K562 (cell line): Measurements from ENCODE around the gene TRAF5. TPM values are rescaled to one million over a fixed set of nuclear protein-coding genes. Genes with fewer than 3 reads are reported as not detected.

Experiments
- ATAC-seq: fragments of 200-7000 bp; cut with Tn5 transposase; 3 replicates; pipeline ENCODE4 v1.9.1; 2020; ENCODE audit warnings: moderate library complexity
- BruUV-seq: library from RNA; stranded (reverse); fragments of 400-500 nt; replicated peaks from 2 replicates; lab custom pipeline; 2021; lab: Mats Ljungman, UMichigan
- CTCF ChIA-PET: fragments of 300-600 bp; formaldehyde crosslinking; extraction: SDS; loops from one replicate; lab custom pipeline; 2021; ENCODE audit warnings: low intra/inter-chr PET ratio; lab: Yijun Ruan, JAX
- POLR2A ChIA-PET: fragments of 300-600, 350-650 bp; sonication (Branson Sonifier 250); formaldehyde crosslinking; extraction: SDS; loops from one replicate; lab custom pipeline; 2021; ENCODE audit warnings: antibody characterized with exemption, inconsistent platforms; lab: Yijun Ruan, JAX
- DNase-seq, 4 experiments: peaks; one replicate each; pipeline versions ENCODE4 v3.0.0 to v3.0.0-alpha.2; 2011 to 2018; ENCODE audit warnings: low spot score in 3 of 4, mixed read lengths in 3 of 4; ENCODE audit errors: extremely low read depth in 1 of 4
- FAIRE-seq: peaks from 2 replicates; lab custom pipeline; 2011; peaks lifted over from hg19 to GRCh38; lab: Jason Lieb, UNC
- H2AFZ ChIP-seq: 2 replicates; pipeline ENCODE4 v1.6.0; 2011; ENCODE audit warnings: low read depth, low read length, control low read depth, inconsistent platforms
- H3K27ac ChIP-seq: fragments of 200-600 bp; 3 replicates; pipeline ENCODE4 v1.8.0; 2011; ENCODE audit warnings: low read depth, mild to moderate bottlenecking, control low read depth, inconsistent platforms, low read length, moderate library complexity, mixed read lengths; ENCODE audit errors: extremely low read depth
- H3K27me3 ChIP-seq, 2 experiments: fragments of 300-600 bp in 1 of 2; 2 replicates in 1 of 2; 3 replicates in 1 of 2; pipeline versions ENCODE4 v1.6.0 to v1.8.0; 2011; ENCODE audit warnings: inconsistent platforms in 2 of 2, low read length in 2 of 2, mild to moderate bottlenecking in 1 of 2, mixed read lengths in 1 of 2, moderate library complexity in 1 of 2; ENCODE audit not compliant: control insufficient read depth in 2 of 2, insufficient read depth in 2 of 2
- H3K36me3 ChIP-seq: fragments of 300-600 bp; 3 replicates; pipeline ENCODE4 v1.8.0; 2011; ENCODE audit warnings: mild to moderate bottlenecking, low read length, inconsistent platforms; ENCODE audit not compliant: control insufficient read depth, insufficient read depth
- H3K4me1 ChIP-seq, 2 experiments: fragments of 200-600 bp in 1 of 2; replicated peaks in 1 of 2; 2 replicates in 1 of 2; 3 replicates in 1 of 2; pipeline versions ENCODE4 v1.5.1 to v1.8.0; 2011; ENCODE audit warnings: inconsistent platforms in 2 of 2, low read length in 2 of 2, mild to moderate bottlenecking in 1 of 2, mixed read lengths in 1 of 2, moderate library complexity in 1 of 2; ENCODE audit not compliant: control insufficient read depth in 2 of 2, insufficient read depth in 2 of 2
- H3K4me2 ChIP-seq: 2 replicates; pipeline ENCODE4 v1.6.1; 2011; ENCODE audit warnings: low read length, control low read depth, inconsistent platforms, mixed read lengths; ENCODE audit not compliant: insufficient read depth
- H3K4me3 ChIP-seq: fragments of 200-600 bp; sonication (generic), shearing (Covaris generic); 2 replicates; pipeline ENCODE4 v1.5.1; 2016; ENCODE audit warnings: control low read depth, inconsistent platforms
- H3K79me2 ChIP-seq: fragments of 200-600 bp; 3 replicates; pipeline ENCODE4 v1.8.0; 2011; ENCODE audit warnings: low read length, inconsistent platforms; ENCODE audit not compliant: control insufficient read depth, insufficient read depth
- H3K9ac ChIP-seq, 2 experiments: 2 replicates each; pipeline versions ENCODE4 v1.6.0 to v1.6.1; 2011; ENCODE audit warnings: low read depth in 2 of 2, low read length in 2 of 2, control low read depth in 1 of 2, inconsistent platforms in 1 of 2, mild to moderate bottlenecking in 1 of 2, mixed read lengths in 1 of 2; ENCODE audit not compliant: insufficient read depth in 1 of 2
- H3K9me1 ChIP-seq: one replicate; pipeline ENCODE4 v1.6.0; 2011; ENCODE audit warnings: inconsistent platforms, mild to moderate bottlenecking, low read length, moderate library complexity; ENCODE audit not compliant: control insufficient read depth, insufficient read depth
- H3K9me3 ChIP-seq: replicated peaks from 2 replicates; pipeline ENCODE4 v1.5.1; 2011; ENCODE audit warnings: low read depth, low read length, inconsistent platforms; ENCODE audit not compliant: control insufficient read depth, insufficient read depth
- H4K20me1 ChIP-seq: replicated peaks from 2 replicates; pipeline ENCODE4 v1.6.1; 2011; ENCODE audit warnings: low read length, inconsistent platforms, mixed read lengths; ENCODE audit not compliant: control insufficient read depth, insufficient read depth
- ARNT ChIP-seq, 2 experiments: fragments of 450-650 bp; IDR thresholded peaks; 2 replicates each; pipeline ENCODE4 v1.6.1; 2016; ENCODE audit warnings: mild to moderate bottlenecking in 1 of 2
- ATF6 ChIP-seq: sonication (generic); formaldehyde crosslinking; IDR thresholded peaks from 2 replicates; pipeline ENCODE4 v1.4.0; 2020; ENCODE audit warnings: mild to moderate bottlenecking, missing genetic modification reagents
- BRF1 ChIP-seq: IDR thresholded peaks from 3 replicates; pipeline ENCODE4 v1.6.1; 2011; ENCODE audit warnings: borderline replicate concordance, mild to moderate bottlenecking; ENCODE audit not compliant: insufficient read length; ENCODE audit errors: extremely low read depth
- DEAF1 ChIP-seq: fragments of 450-650 bp; formaldehyde crosslinking; IDR thresholded peaks from 2 replicates; pipeline ENCODE4 v1.4.0; 2020; ENCODE audit warnings: mild to moderate bottlenecking, moderate library complexity
- FOSL1 ChIP-seq: fragments of 200-800 bp; sonication (Bioruptor generic); conservative IDR thresholded peaks from 2 replicates; pipeline ENCODE4 v1.6.1; 2016; ENCODE audit warnings: missing genetic modification characterization, missing compliant biosample characterization
- FOXK1 ChIP-seq: sonication (generic); formaldehyde crosslinking; IDR thresholded peaks from 2 replicates; pipeline ENCODE4 v1.8.0; 2022; ENCODE audit warnings: missing genetic modification reagents, mild to moderate bottlenecking, borderline replicate concordance
- HDAC1 ChIP-seq, 2 experiments: fragments of 450-650 bp; IDR thresholded peaks; 2 replicates each; pipeline ENCODE4 v1.6.1; 2016 to 2017; ENCODE audit warnings: inconsistent platforms in 1 of 2, mild to moderate bottlenecking in 1 of 2, moderate library complexity in 1 of 2
- HMBOX1 ChIP-seq: sonication (generic); IDR thresholded peaks from 2 replicates; pipeline ENCODE4 v1.6.1; 2016
- JUND ChIP-seq, 2 experiments: IDR thresholded peaks; 2 replicates in 1 of 2; 3 replicates in 1 of 2; pipeline ENCODE4 v1.6.1; 2011; ENCODE audit warnings: borderline replicate concordance in 2 of 2, low read depth in 2 of 2, low read length in 2 of 2, improper control_type of control experiment in 1 of 2, missing biosample characterization in 1 of 2, missing genetic modification characterization in 1 of 2, missing genetic modification reagents in 1 of 2
- KLF16 ChIP-seq: IDR thresholded peaks from 2 replicates; pipeline ENCODE4 v1.6.1; 2016; ENCODE audit warnings: antibody characterized with exemption
- MCM2 ChIP-seq: fragments of 450-650 bp; IDR thresholded peaks from 2 replicates; pipeline ENCODE4 v1.6.1; 2017; ENCODE audit warnings: low read depth, mild to moderate bottlenecking
- OTX1 ChIP-seq: fragments of 450-650 bp; formaldehyde crosslinking; IDR thresholded peaks from 2 replicates; pipeline ENCODE4 v1.4.0; 2022; ENCODE audit warnings: mild to moderate bottlenecking
- PHB2 ChIP-seq: fragments of 450-650 bp; IDR thresholded peaks from 2 replicates; pipeline ENCODE4 v1.6.1; 2017; ENCODE audit warnings: low read depth
- ZNF3 ChIP-seq: fragments of 250-450 bp; sonication (Bioruptor Pico); IDR thresholded peaks from 2 replicates; pipeline ENCODE4 v1.5.0; 2021; ENCODE audit warnings: mild to moderate bottlenecking, moderate library complexity
- WGBS: fragments of 100-300 bp; shearing (Covaris generic); methylation state at CpG from one replicate; pipeline ENCODE4 v1.1.6; 2016; ENCODE audit warnings: low coverage, mixed read lengths; ENCODE audit not compliant: insufficient coverage; ENCODE audit errors: missing lambda C conversion rate; 5-methylcytosine and 5-hydroxymethylcytosine counted together
- in situ Hi-C: fragments of 300-500 bp; cut with MboI; formaldehyde crosslinking; loops from 4 replicates; pipeline ENCODE4 v1.15.0; 2018; ENCODE audit warnings: inconsistent platforms, mixed read lengths
- intact Hi-C: fragments of 100-400 bp; cut with micrococcal nuclease; formaldehyde crosslinking; loops from 2 replicates; pipeline ENCODE4 v1.14.2; 2022
- polyA plus RNA-seq, 8 experiments: library from polyadenylated mRNA; depleted of rRNA in 4 of 8; stranded (reverse) in 5 of 8; unstranded in 3 of 8; fragments of >200 nt; fragmentation: Nextera tagmentation in 2 of 8; fragmentation: Illumina TruSeq in 1 of 8; extraction: Ambion mirVana in 2 of 8; extraction: Trizol in 1 of 8; gene quantifications; 2 replicates each; pipeline versions ENCODE4 v1.2.1 to v1.2.3, GENCODE V29; 2011 to 2014; ENCODE audit warnings: inconsistent platforms in 1 of 8, missing spikeins in 1 of 8
- total RNA-seq, 7 experiments: library from RNA; depleted of rRNA in 6 of 7; stranded (reverse); fragments of >200 nt in 6 of 7; fragmentation: Illumina TruSeq in 2 of 7; extraction: Trizol in 2 of 7; gene quantifications; 2 replicates each; pipeline versions ENCODE4 v1.2.1 to v1.2.3, GENCODE V29; 2011 to 2021; ENCODE audit warnings: low replicate concordance in 1 of 7

TRAF5 gene
- total and polyA plus RNA-seq, 9 of the 15 experiments (the other 6 are each of a cell fraction or from before 2014, with no cell fraction given), result 2.0 to 9.3 (median 5.3) TPM

- TF ChIP-seq PHB2 (peak; percentile 82), HMBOX1 (peak; percentile 57), HDAC1 (IDR thresholded peaks at IDR 0.05) (peak in 1 of 2 experiments; percentile 80; a peak in 3 of 4 replicates)
Observed at GRCh38 chr1:211321646-211322045, 5.0 kb upstream of the TRAF5 start (continued).

- no TSS peak for BruUV-seq
- ChIA-PET CTCF (interaction anchor here (0.6 to 2.6 kb wide), 6 partner anchors 30 to 331 kb away, joined by 3 to 13 read pairs (median 4); no protein-coding TSS in a partner anchor), POLR2A (interaction anchor here (1.2 kb wide), 2 partner anchors 15 to 147 kb away, joined by 3 read pairs; no protein-coding TSS in a partner anchor)
- WGBS, result 17% methylated on average over 9 of the region's 9 CpGs
- Histone ChIP-seq H4K20me1 (0 out of 2 replicates have a peak, but pooled peaks cover 3% of the 10 kb centered on the region), H2AFZ (0 out of 2 replicates have a peak overlapping the region, but pooled peaks have one; percentile 7), H3K9ac (no peak overlapping the region), H3K79me2 (no peaks in the 10 kb centered on the region), H3K9me1 (no peaks in the 10 kb centered on the region), H3K27me3 (no peaks in the 10 kb centered on the region), H3K4me3 (no peak overlapping the region), H3K9me3 (no peaks in the 10 kb centered on the region), H3K4me2 (no peak overlapping the region), H3K4me1 (peaks cover 17 to 24% of the 10 kb centered on the region in 2 experiments), H3K27ac (no peak overlapping the region), H3K36me3 (no peaks in the 10 kb centered on the region)
- in situ Hi-C loops (loop anchor here (5.0 to 10.0 kb wide), 2 partner anchors 149 to 331 kb away; no protein-coding TSS in a partner anchor), intact Hi-C loops (loop anchor here (1.0 to 2.0 kb wide), 6 partner anchors 29 to 332 kb away; no protein-coding TSS in a partner anchor)
- peak; percentile 79 for ATAC-seq
- DNase-seq, result peak; percentile 42 to 85 (median 62)
- peak; percentile 90 for FAIRE-seq
- TF ChIP-seq KLF16 (peak; percentile 60; the same call in 1 of the 2 replicates), FOSL1 (tag) (0 out of 2 replicates have a peak, but pooled peaks have one; percentile 26), OTX1 (CRISPR knock-in tag) (no peak), MCM2 (no peak), ZNF3 (no peak), ARNT (IDR thresholded peaks at IDR 0.05) (0 out of 4 replicates have a peak, but pooled peaks of 1 of the 2 experiments have one; percentile 28), ATF6 (CRISPR knock-in tag) (no peak), DEAF1 (peak; percentile 76), FOXK1 (no peak), JUND (IDR thresholded peaks at IDR 0.05; ENCODE audit: borderline replicate concordance, low read depth, low read length) (no peak), JUND (tag; IDR thresholded peaks at IDR 0.05; ENCODE audit: borderline replicate concordance, low read depth, low read length) (peak; percentile 41; the same call in 1 of the 3 replicates), BRF1 (no peak)
Observed at GRCh38 chr1:211323156-211324063, 3.2 kb upstream of the TRAF5 start.
